GM20000 (cell line): ENCODE data around the gene OTOA.
"Not testable (repeated sequence)": the region's sequence is repeated elsewhere in the genome, so short reads cannot be mapped to it uniquely, and the experiment has no call there.

Source experiments
- DNase-seq: peaks from one replicate; pipeline ENCODE4 v3.0.0; 2012; ENCODE audit warnings: low spot score
- CTCF ChIP-seq: IDR thresholded peaks from 2 replicates; pipeline ENCODE4 v1.5.1; 2012; ENCODE audit warnings: mild to moderate bottlenecking, control low read depth; ENCODE audit errors: extremely low read depth, missing control alignments

Gene OTOA

GRCh38 chr16:21625026-21625425 lies 38.7 kb upstream of the OTOA start:
- no peak for TF ChIP-seq CTCF
- DNase-seq = no peak

DNA sequence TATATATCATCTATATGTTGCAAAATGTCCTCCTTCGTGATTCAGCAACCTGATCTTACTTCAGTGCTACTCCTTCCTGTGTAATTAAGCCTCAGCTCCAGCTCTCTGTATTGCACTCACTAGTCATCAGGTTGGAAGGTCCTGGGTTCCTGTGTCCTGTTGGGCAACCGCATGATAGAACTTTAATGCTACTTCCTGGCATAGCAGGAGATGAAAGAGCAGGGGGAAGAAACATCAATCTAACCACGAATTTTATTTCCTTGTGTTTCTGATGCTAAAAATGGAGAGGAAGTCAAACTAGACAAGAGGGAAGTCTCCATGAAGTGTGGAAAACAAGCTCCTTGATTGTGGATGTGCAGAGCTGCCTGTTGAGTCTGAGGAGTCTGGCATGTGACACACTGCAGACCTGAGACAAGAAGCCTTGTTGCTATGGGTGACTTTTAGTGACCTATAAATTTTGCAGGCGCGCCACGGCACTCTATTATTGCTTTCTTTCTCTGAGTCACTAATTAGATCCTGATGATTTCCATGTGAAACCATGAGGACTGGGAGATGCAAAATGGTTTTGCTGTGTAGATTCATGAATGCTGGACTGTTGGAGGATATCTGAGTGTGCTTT lies 37.0 kb upstream of the OTOA start:
- no peak for DNase-seq
- no peak for TF ChIP-seq CTCF

- no peak for DNase-seq
- TF ChIP-seq CTCF = no peak
These were observed 35.5 kb upstream of the OTOA start for GRCh38 chr16:21628121-21628726.

DNA sequence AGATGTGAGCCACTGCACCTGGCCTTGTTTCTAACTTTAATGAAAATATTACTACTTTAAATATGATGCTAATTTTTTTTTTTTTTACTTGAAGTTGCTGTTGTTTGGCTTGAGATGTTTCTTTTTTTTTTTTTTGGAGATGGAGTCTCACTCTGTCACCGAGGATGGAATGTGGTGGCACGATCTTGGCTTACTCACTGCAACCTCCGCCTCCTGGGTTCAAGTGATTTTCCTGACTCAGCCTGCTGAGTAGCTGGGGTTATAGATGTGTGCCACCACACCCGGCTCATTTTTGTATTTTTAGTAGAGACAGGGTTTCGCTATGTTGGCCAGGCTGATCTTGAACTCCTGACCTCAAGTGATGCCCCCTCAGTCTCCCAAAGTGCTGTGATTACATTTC lies 35.0 kb upstream of the OTOA start:
- no peak for TF ChIP-seq CTCF
- no peak for DNase-seq

GRCh38 chr16:21629616-21630539 lies 33.9 kb upstream of the OTOA start:
- not testable (repeated sequence) for DNase-seq

DNA sequence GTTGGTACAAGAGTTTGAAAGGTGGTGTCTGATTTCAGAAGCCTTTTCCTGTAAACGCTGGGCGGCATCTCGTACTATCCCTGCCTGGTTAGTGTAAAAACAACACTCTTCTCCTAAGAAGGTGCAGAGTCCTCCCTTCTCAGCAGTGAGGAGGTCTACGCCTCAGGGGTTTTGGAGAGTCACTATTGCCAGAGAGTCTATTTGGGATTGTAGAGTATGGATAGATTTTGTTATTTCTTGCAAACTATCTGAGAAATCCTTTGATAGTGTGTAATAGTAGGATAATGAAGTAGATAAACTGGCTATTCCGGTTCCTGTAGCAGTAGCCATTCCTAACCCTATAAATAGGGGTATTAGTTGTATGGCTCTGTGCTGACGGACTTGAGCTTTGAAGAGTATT lies 32.9 kb upstream of the OTOA start:
- not testable (repeated sequence) for DNase-seq

GRCh38 chr16:21631376-21631775 lies 32.4 kb upstream of the OTOA start:
- not testable (repeated sequence) for DNase-seq

- not testable (repeated sequence) for DNase-seq
These were observed 31.7 kb upstream of the OTOA start for GRCh38 chr16:21631951-21632575.

DNA sequence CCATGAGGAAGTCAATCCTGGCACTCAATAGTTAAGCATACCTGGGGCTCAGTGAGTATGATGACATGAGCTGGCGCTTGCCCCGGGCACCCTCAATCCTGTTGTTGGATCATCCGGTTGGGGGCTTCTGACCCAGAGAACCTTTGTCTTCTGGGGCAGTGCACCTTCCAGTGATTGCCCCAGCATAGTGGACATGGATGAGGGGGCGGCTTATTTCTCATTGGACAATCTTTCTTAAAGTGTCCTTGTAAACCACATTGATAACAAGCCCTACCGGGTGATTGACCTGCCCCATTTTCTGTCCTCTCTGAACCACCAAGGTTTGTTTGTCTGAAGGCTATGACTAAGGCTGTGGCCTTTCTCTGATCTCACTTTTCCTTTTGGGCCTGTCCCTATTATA lies 29.6 kb upstream of the OTOA start:
- TF ChIP-seq CTCF = no peak

GRCh38 chr16:21635694-21636093 lies 28.1 kb upstream of the OTOA start:
- not testable (repeated sequence) for DNase-seq

More for the DNA sequence above, 29.6 kb upstream of the OTOA start:
- DNase-seq = no peak
